ENCODE results near the gene PEX26.
"Not testable (repeated sequence)": the region's sequence is repeated elsewhere in the genome, so short reads cannot be mapped to it uniquely, and the experiment has no call there.

PEX26 gene

GRCh38 chr22:18121506-18121905 is 43.7 kb downstream of the PEX26 start:
- no peak for DNase-seq

GRCh38 chr22:18121954-18122554 is 44.3 kb downstream of the PEX26 start:
- no peak for DNase-seq

- DNase-seq = not testable (repeated sequence)
Observed at GRCh38 chr22:18123476-18124025, 45.8 kb downstream of the PEX26 start.

GRCh38 chr22:18126606-18127005 is 48.8 kb downstream of the PEX26 start:
- DNase-seq = no peak

GRCh38 chr22:18130018-18130417 is 52.2 kb downstream of the PEX26 start:
- DNase-seq = no peak

GRCh38 chr22:18130699-18131429 is 53.1 kb downstream of the PEX26 start:
- no peak for DNase-seq

GRCh38 chr22:18133452-18133851 is 55.7 kb downstream of the PEX26 start:
- no peak for DNase-seq

GRCh38 chr22:18136563-18137320 is 59.0 kb downstream of the PEX26 start:
- DNase-seq = no peak

- DNase-seq = not testable (repeated sequence)
Observed at GRCh38 chr22:18141004-18141403, 63.2 kb downstream of the PEX26 start.

GRCh38 chr22:18144105-18144504 is 66.3 kb downstream of the PEX26 start:
- DNase-seq = no peak

- no peak for DNase-seq
Observed at GRCh38 chr22:18145676-18146388, 68.0 kb downstream of the PEX26 start.

- DNase-seq = no peak
Observed at GRCh38 chr22:18146389-18146753, 68.6 kb downstream of the PEX26 start.

- DNase-seq = no peak
Observed at GRCh38 chr22:18147791-18148190, 70.0 kb downstream of the PEX26 start.

- DNase-seq = no peak
Observed at GRCh38 chr22:18148293-18148965, 70.6 kb downstream of the PEX26 start.

- no peak for DNase-seq
Observed at GRCh38 chr22:18152519-18152918, 74.7 kb downstream of the PEX26 start.

- DNase-seq = no peak
Observed at GRCh38 chr22:18154821-18155390, 77.1 kb downstream of the PEX26 start.
